ENCODE data around the gene PPP1R15A.
"Not testable (repeated sequence)": the region's sequence is repeated elsewhere in the genome, so short reads cannot be mapped to it uniquely, and the experiment has no call there.

Gene PPP1R15A

DNA sequence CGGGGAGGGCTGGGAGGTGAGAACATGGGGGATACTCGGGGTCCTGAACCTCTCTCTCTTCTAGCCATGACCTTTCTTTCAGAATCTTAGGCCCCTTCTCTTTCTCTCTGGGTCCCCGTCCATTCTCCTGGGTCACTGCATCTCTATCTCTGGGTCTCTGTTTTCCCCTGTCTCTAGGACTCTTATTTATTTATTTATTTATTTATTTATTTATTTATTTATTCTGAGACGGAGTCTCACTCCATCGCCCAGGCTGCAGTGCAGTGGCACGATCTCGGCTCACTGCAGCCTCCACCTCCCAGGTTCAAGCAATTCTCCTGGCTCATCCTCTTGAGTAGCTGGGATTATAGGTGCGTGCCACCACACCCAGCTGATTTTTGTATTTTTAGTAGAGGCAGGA, 47.0 kb downstream of the PPP1R15A start:
- not testable (repeated sequence) for H3K9ac ChIP-seq (ENCODE audit: low read depth, low read length); H3K27me3 ChIP-seq (ENCODE audit: control insufficient read depth, insufficient read depth, low read length); H3K9me3 ChIP-seq (ENCODE audit: control insufficient read depth, insufficient read depth, low read length); H3K4me1 ChIP-seq (ENCODE audit: control insufficient read depth, insufficient read depth, low read length); H3K27ac ChIP-seq (ENCODE audit: low read depth, low read length); H3K4me3 ChIP-seq (ENCODE audit: low read depth, low read length)
- H3K36me3 ChIP-seq (ENCODE audit: control insufficient read depth, insufficient read depth, low read length), result peaks cover 60% of the 10 kb centered on the region

DNA sequence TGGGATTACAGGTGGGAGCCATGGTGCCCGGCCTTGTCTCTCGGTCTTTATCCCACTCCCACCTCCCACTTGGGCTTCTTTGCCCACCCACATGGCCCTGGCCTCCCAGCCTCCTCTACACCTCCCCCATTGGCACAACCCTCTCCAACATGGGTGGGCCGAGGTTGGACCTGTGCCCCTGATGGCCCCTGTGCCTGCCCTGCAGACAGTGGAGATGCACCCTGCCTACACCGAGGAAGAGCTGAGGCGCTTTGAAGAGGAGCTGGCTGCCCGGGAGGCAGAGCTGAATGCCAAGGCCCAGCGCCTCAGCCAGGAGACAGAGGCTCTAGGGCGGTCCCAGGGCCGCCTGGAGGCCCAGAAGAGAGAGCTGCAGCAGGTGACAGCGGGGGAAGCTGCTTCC, 48.7 kb downstream of the PPP1R15A start:
- Histone ChIP-seq H3K27me3 (ENCODE audit: control insufficient read depth, insufficient read depth, low read length) (no peaks in the 10 kb centered on the region), H3K9ac (ENCODE audit: low read depth, low read length) (no peak overlapping the region), H3K4me1 (ENCODE audit: control insufficient read depth, insufficient read depth, low read length) (no peaks in the 10 kb centered on the region), H3K9me3 (ENCODE audit: control insufficient read depth, insufficient read depth, low read length) (no peaks in the 10 kb centered on the region), H3K4me3 (ENCODE audit: low read depth, low read length) (no peak overlapping the region), H3K36me3 (ENCODE audit: control insufficient read depth, insufficient read depth, low read length) (peaks cover 50% of the 10 kb centered on the region), H3K27ac (ENCODE audit: low read depth, low read length) (no peak overlapping the region)

DNA sequence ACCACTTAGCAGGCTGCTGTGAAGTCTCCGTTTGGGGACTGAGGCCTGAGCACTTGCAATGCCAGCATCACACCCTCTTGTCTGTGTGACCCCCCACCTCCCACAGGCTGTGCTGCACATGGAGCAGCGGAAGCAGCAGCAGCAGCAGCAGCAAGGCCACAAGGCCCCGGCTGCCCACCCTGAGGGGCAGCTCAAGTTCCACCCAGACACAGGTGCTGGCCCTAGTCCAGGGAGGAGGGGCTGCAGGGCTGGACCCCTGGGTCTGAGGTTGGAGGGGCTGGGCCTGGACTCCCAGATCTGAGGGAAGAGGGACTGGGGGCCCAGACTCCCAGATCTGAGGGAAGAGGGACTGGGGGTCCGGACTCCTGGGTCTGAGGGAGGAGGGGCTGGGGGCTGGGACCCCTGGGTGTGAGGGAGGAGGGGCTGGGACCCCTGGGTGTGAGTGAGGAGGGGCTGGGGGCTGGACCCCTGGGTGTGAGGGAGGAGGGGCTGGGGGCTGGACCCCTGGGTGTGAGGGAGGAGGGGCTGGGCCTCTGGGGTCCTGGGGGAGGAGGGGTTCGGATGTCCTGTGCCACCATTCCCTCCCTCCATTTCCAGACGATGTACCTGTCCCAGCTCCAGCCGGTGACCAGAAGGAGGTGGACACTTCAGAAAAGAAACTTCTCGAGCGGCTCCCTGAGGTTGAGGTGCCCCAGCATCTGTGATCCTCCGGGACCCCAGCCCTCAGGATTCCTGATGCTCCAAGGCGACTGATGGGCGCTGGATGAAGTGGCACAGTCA, 49.7 kb downstream of the PPP1R15A start:
- Histone ChIP-seq H3K27ac (ENCODE audit: low read depth, low read length) (no peak overlapping the region), H3K4me3 (ENCODE audit: low read depth, low read length) (no peak overlapping the region), H3K4me1 (ENCODE audit: control insufficient read depth, insufficient read depth, low read length) (no peaks in the 10 kb centered on the region), H3K36me3 (ENCODE audit: control insufficient read depth, insufficient read depth, low read length) (peaks cover 44% of the 10 kb centered on the region), H3K27me3 (ENCODE audit: control insufficient read depth, insufficient read depth, low read length) (no peaks in the 10 kb centered on the region), H3K9ac (ENCODE audit: low read depth, low read length) (no peak overlapping the region), H3K9me3 (ENCODE audit: control insufficient read depth, insufficient read depth, low read length) (no peaks in the 10 kb centered on the region)

DNA sequence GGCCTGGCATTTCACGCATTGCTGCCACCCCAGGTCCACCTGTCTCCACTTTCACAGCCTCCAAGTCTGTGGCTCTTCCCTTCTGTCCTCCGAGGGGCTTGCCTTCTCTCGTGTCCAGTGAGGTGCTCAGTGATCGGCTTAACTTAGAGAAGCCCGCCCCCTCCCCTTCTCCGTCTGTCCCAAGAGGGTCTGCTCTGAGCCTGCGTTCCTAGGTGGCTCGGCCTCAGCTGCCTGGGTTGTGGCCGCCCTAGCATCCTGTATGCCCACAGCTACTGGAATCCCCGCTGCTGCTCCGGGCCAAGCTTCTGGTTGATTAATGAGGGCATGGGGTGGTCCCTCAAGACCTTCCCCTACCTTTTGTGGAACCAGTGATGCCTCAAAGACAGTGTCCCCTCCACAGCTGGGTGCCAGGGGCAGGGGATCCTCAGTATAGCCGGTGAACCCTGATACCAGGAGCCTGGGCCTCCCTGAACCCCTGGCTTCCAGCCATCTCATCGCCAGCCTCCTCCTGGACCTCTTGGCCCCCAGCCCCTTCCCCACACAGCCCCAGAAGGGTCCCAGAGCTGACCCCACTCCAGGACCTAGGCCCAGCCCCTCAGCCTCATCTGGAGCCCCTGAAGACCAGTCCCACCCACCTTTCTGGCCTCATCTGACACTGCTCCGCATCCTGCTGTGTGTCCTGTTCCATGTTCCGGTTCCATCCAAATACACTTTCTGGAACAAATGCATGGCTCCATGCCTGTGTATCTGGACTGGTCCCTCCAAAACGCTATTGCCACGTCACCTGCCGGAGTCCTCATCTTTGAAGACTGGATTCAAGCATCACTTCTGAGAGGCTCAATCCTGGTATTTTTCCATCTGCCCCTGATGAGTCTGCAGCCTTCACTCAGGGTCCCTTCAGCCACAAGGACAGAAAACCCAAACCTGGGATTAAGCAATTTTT, 50.6 kb downstream of the PPP1R15A start:
- no peak overlapping the region for H3K9ac ChIP-seq (ENCODE audit: low read depth, low read length)
- H3K27me3 ChIP-seq (ENCODE audit: control insufficient read depth, insufficient read depth, low read length), result no peaks in the 10 kb centered on the region
- H3K4me3 ChIP-seq (ENCODE audit: low read depth, low read length), result no peak overlapping the region
- H3K36me3 ChIP-seq (ENCODE audit: control insufficient read depth, insufficient read depth, low read length), result peaks cover 42% of the 10 kb centered on the region
- no peak overlapping the region for H3K27ac ChIP-seq (ENCODE audit: low read depth, low read length)
- no peaks in the 10 kb centered on the region for H3K4me1 ChIP-seq (ENCODE audit: control insufficient read depth, insufficient read depth, low read length)
- H3K9me3 ChIP-seq (ENCODE audit: control insufficient read depth, insufficient read depth, low read length), result no peaks in the 10 kb centered on the region

DNA sequence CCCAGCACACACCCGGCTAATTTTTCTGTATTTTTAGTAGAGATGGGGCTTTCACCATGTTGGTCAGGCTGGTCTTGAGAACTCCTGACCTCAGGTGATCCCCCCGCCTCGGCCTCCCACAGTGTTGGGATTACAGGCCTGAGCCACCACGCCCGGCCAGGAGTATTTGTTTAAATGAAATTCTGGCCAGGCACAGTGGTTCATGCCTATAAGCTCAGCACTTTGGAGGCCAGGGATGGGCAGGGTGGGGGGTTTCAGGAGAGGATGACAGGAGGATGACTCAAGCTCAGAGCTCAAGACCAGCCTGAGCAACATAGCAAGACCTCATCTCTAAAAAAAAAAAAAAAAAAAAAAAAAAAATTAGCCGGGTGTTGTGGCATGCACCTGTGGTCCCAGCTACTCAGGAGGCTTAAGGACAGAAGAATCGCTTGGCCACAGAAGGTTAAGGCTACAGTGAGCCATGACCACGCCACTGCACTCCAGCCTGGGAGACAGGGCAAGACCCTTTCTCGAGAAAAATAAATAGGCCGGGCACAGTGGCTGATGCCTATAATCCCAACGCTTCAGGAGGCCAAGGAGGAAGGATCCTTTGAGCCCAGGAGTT, 53.1 kb downstream of the PPP1R15A start:
- H3K9ac ChIP-seq (ENCODE audit: low read depth, low read length), result no peak overlapping the region
- no peak overlapping the region for H3K27ac ChIP-seq (ENCODE audit: low read depth, low read length)
- H3K27me3 ChIP-seq (ENCODE audit: control insufficient read depth, insufficient read depth, low read length), result no peaks in the 10 kb centered on the region
- H3K36me3 ChIP-seq (ENCODE audit: control insufficient read depth, insufficient read depth, low read length), result peaks cover 22% of the 10 kb centered on the region
- H3K4me1 ChIP-seq (ENCODE audit: control insufficient read depth, insufficient read depth, low read length), result no peaks in the 10 kb centered on the region
- H3K9me3 ChIP-seq (ENCODE audit: control insufficient read depth, insufficient read depth, low read length), result no peaks in the 10 kb centered on the region
- no peak overlapping the region for H3K4me3 ChIP-seq (ENCODE audit: low read depth, low read length)
